HepG2 (cell line): ENCODE data around the gene ARHGAP15. TPM values are rescaled to one million over a fixed set of nuclear protein-coding genes. Genes with fewer than 3 reads are reported as not detected.

Source experiments
- ATAC-seq: fragments of 200-7000 bp; cut with Tn5 transposase; 3 replicates; pipeline ENCODE4 v1.9.1; 2020; ENCODE audit warnings: mild to moderate bottlenecking, moderate library complexity
- BruUV-seq: library from RNA; stranded (reverse); fragments of 400-500 nt; replicated peaks from 2 replicates; lab custom pipeline; 2021; lab: Mats Ljungman, UMichigan
- CTCF ChIA-PET: fragments of 300-600 bp; formaldehyde crosslinking; extraction: SDS; loops from one replicate; lab custom pipeline; 2021; ENCODE audit warnings: low total read pairs, inconsistent platforms, low intra/inter-chr PET ratio; lab: Yijun Ruan, JAX
- POLR2A ChIA-PET: fragments of 350-600 bp; sonication (Branson Sonifier 250); formaldehyde crosslinking; loops from one replicate; lab custom pipeline; 2020; ENCODE audit warnings: antibody characterized with exemption, inconsistent platforms; lab: Yijun Ruan, JAX
- DNase-seq: peaks from one replicate; pipeline ENCODE4 v3.0.0-alpha.2; 2015; ENCODE audit warnings: low spot score
- FAIRE-seq: peaks from 3 replicates; lab custom pipeline; 2011; peaks lifted over from hg19 to GRCh38; lab: Jason Lieb, UNC
- H2AFZ ChIP-seq: one replicate; pipeline ENCODE4 v1.6.1; 2011; ENCODE audit warnings: low read length, inconsistent platforms
- H3K27ac ChIP-seq: fragments of 300-600 bp; 3 replicates; pipeline ENCODE4 v1.8.0; 2011; ENCODE audit warnings: mixed run types, mild to moderate bottlenecking, mixed read lengths, low read length, inconsistent platforms; ENCODE audit not compliant: insufficient read depth; ENCODE audit errors: extremely low read length
- H3K27me3 ChIP-seq, 2 experiments: fragments of 200-600 bp in 1 of 2; 2 replicates in 1 of 2; 3 replicates in 1 of 2; pipeline versions ENCODE4 v1.6.0 to v1.8.0; 2011; ENCODE audit warnings: low read length in 2 of 2, mild to moderate bottlenecking in 2 of 2, moderate library complexity in 2 of 2, inconsistent platforms in 1 of 2; ENCODE audit not compliant: insufficient read depth in 2 of 2, control insufficient read depth in 1 of 2
- H3K36me3 ChIP-seq, 2 experiments: fragments of 200-600 bp in 1 of 2; replicated peaks in 1 of 2; 2 replicates in 1 of 2; 3 replicates in 1 of 2; pipeline versions ENCODE4 v1.5.1 to v1.8.0; 2011; ENCODE audit warnings: low read length in 2 of 2, inconsistent platforms in 1 of 2; ENCODE audit not compliant: insufficient read depth in 2 of 2, control insufficient read depth in 1 of 2
- H3K4me1 ChIP-seq: 2 replicates; pipeline ENCODE4 v1.5.1; 2012; ENCODE audit warnings: low read length, inconsistent platforms; ENCODE audit not compliant: insufficient read depth
- H3K4me2 ChIP-seq: 2 replicates; pipeline ENCODE4 v1.6.0; 2011; ENCODE audit warnings: low read depth, low read length, inconsistent platforms
- H3K4me3 ChIP-seq, 3 experiments: fragments of 200-600 bp in 1 of 3; sonication (generic), shearing (Covaris generic) in 1 of 3; replicated peaks in 1 of 3; 2 replicates each; pipeline ENCODE4 v1.5.1; 2011 to 2016; ENCODE audit warnings: low read length in 3 of 3, inconsistent platforms in 2 of 3, low read depth in 2 of 3, mild to moderate bottlenecking in 2 of 3, control low read depth in 1 of 3, mixed read lengths in 1 of 3; ENCODE audit not compliant: insufficient read depth in 1 of 3
- H3K79me2 ChIP-seq: one replicate; pipeline ENCODE4 v1.6.1; 2011; ENCODE audit warnings: low read length, inconsistent platforms; ENCODE audit not compliant: insufficient read depth
- H3K9ac ChIP-seq: 2 replicates; pipeline ENCODE4 v1.6.0; 2011; ENCODE audit warnings: mild to moderate bottlenecking, low read depth, low read length, inconsistent platforms; ENCODE audit not compliant: insufficient read depth
- H3K9me3 ChIP-seq: 2 replicates; pipeline ENCODE4 v1.5.1; 2012; ENCODE audit warnings: mild to moderate bottlenecking, low read length
- H4K20me1 ChIP-seq: 2 replicates; pipeline ENCODE4 v1.6.0; 2011; ENCODE audit warnings: inconsistent platforms, mild to moderate bottlenecking, low read length, moderate library complexity; ENCODE audit not compliant: insufficient read depth
- BCL6 ChIP-seq: IDR thresholded peaks from 2 replicates; pipeline ENCODE4 v1.6.1; 2016; ENCODE audit warnings: missing genetic modification reagents, missing compliant biosample characterization
- HHEX ChIP-seq: IDR thresholded peaks from 2 replicates; pipeline ENCODE4 v1.6.1; 2016; ENCODE audit warnings: control low read depth
- SMAD9 ChIP-seq: sonication (generic); formaldehyde crosslinking; IDR thresholded peaks from 2 replicates; pipeline ENCODE4 v1.5.1; 2020; ENCODE audit warnings: mild to moderate bottlenecking, missing genetic modification reagents
- SMC3 ChIP-seq: IDR thresholded peaks from 2 replicates; pipeline ENCODE4 v1.6.1; 2011; ENCODE audit warnings: low read length, improper control_type of control experiment
- ZEB1 ChIP-seq: IDR thresholded peaks from 2 replicates; pipeline ENCODE4 v1.6.1; 2012; ENCODE audit warnings: mild to moderate bottlenecking, low read depth, inconsistent platforms; ENCODE audit not compliant: insufficient replicate concordance
- ZFP1 ChIP-seq: IDR thresholded peaks from 2 replicates; pipeline ENCODE4 v1.6.1; 2016
- ZNF251 ChIP-seq: sonication (generic); formaldehyde crosslinking; IDR thresholded peaks from 2 replicates; pipeline ENCODE4 v1.9.0; 2021; ENCODE audit warnings: mild to moderate bottlenecking, missing genetic modification reagents
- ZNF260 ChIP-seq: sonication (generic); formaldehyde crosslinking; IDR thresholded peaks from 2 replicates; pipeline ENCODE4 v1.4.0; 2020; ENCODE audit warnings: missing genetic modification reagents, low read depth, mild to moderate bottlenecking, borderline replicate concordance
- ZNF292 ChIP-seq: sonication (generic); formaldehyde crosslinking; IDR thresholded peaks from 2 replicates; pipeline ENCODE4 v1.8.1; 2022; ENCODE audit warnings: mild to moderate bottlenecking, low read depth, missing genetic modification reagents, borderline replicate concordance
- ZNF639 ChIP-seq: conservative IDR thresholded peaks from 2 replicates; pipeline ENCODE4 v1.6.1; 2018; ENCODE audit warnings: missing genetic modification reagents
- ZNF691 ChIP-seq: sonication (generic); formaldehyde crosslinking; IDR thresholded peaks from 2 replicates; pipeline ENCODE4 v1.4.0; 2020; ENCODE audit warnings: missing genetic modification reagents, low read depth, mild to moderate bottlenecking, borderline replicate concordance
- WGBS: methylation state at CpG from one replicate; pipeline ENCODE4 v1.1.6; 2017; ENCODE audit warnings: low lambda C conversion rate; 5-methylcytosine and 5-hydroxymethylcytosine counted together
- in situ Hi-C: cut with HindIII; loops from 2 replicates; pipeline ENCODE4 v1.10.0; 2017; ENCODE audit warnings: low pct_unique_long_range_greater_than_20kb; ENCODE audit not compliant: extremely low pct_ligation_motif_present
- intact Hi-C: fragments of 100-400 bp; cut with micrococcal nuclease; formaldehyde crosslinking; loops from one replicate; pipeline ENCODE4 v1.10.0; 2022; ENCODE audit not compliant: unreplicated experiment
- polyA plus RNA-seq, 8 experiments: library from polyadenylated mRNA; depleted of rRNA in 3 of 8; stranded (reverse) in 7 of 8; unstranded in 1 of 8; fragments of >200 nt; fragmentation: Illumina TruSeq in 4 of 8; extraction: Trizol in 4 of 8; gene quantifications; 2 replicates each; pipeline versions ENCODE4 v1.2.1 to v1.2.3, GENCODE V29; 2011 to 2016; ENCODE audit warnings: low read depth in 4 of 8, missing spikeins in 1 of 8, mixed read lengths in 1 of 8; ENCODE audit not compliant: insufficient read depth in 1 of 8
- total RNA-seq, 5 experiments: library from RNA; depleted of rRNA; stranded (reverse); fragments of >200 nt; fragmentation: Illumina TruSeq; extraction: Trizol; gene quantifications; 2 replicates each; pipeline ENCODE4 v1.2.3, GENCODE V29; 2016; ENCODE audit warnings: low read depth in 1 of 5

Gene ARHGAP15
- total and polyA plus RNA-seq, 2 of the 13 experiments (the other 11 are each of a cell fraction or from before 2014, with no cell fraction given): 0.04 TPM; not detected in 1

- H3K4me1 ChIP-seq: no peaks in the 10 kb centered on the region
- ATAC-seq (no peak), DNase-seq (no peak)
- intact Hi-C loops: no loop called here
- no peak overlapping the region for H3K27ac ChIP-seq
- no peak overlapping the region for H3K4me3 ChIP-seq
- H2AFZ ChIP-seq: no peak overlapping the region
- in situ Hi-C loops: no loop called here
- BruUV-seq: no TSS peak
- POLR2A ChIA-PET: no interaction called here
- no peak overlapping the region for H3K9ac ChIP-seq
- TF ChIP-seq ZNF251 (CRISPR knock-in tag) (no peak), ZFP1 (CRISPR knock-in tag) (no peak), SMC3 (no peak), BCL6 (no peak), ZNF639 (CRISPR knock-in tag) (no peak), HHEX (CRISPR knock-in tag) (no peak), ZNF292 (CRISPR knock-in tag) (no peak)
- TF ChIP-seq, all 625 proteins: peak for 0
- Histone ChIP-seq H3K27me3 (no peaks in the 10 kb centered on the region), H3K9me3 (no peaks in the 10 kb centered on the region), H3K36me3 (no peaks in the 10 kb centered on the region), H3K4me2 (no peak overlapping the region), H3K79me2 (no peaks in the 10 kb centered on the region), H4K20me1 (no peaks in the 10 kb centered on the region)
- WGBS: 20% methylated on average over 7 of the region's 7 CpGs
- FAIRE-seq: no peak
- CTCF ChIA-PET: no interaction called here
These were observed 340.1 kb downstream of the ARHGAP15 start for GRCh38 chr2:143469323-143469722.

GRCh38 chr2:143471550-143471949, 342.3 kb downstream of the ARHGAP15 start:
- CTCF ChIA-PET: no interaction called here

More at GRCh38 chr2:143471550-143471949, 342.3 kb downstream of the ARHGAP15 start:
- TF ChIP-seq SMAD9 (CRISPR knock-in tag): no peak
- TF ChIP-seq ZEB1: no peak
- TF ChIP-seq ZNF691 (CRISPR knock-in tag): no peak
- TF ChIP-seq ZNF260 (CRISPR knock-in tag): no peak
- TF ChIP-seq, all 625 proteins: peak for 0
- Histone ChIP-seq H3K27me3 (no peaks in the 10 kb centered on the region), H3K9me3 (no peaks in the 10 kb centered on the region), H3K4me1 (no peaks in the 10 kb centered on the region), H4K20me1 (no peaks in the 10 kb centered on the region), H3K36me3 (no peaks in the 10 kb centered on the region), H3K4me3 (no peak overlapping the region), H3K27ac (no peak overlapping the region), H3K4me2 (no peak overlapping the region), H3K9ac (no peak overlapping the region), H2AFZ (no peak overlapping the region), H3K79me2 (no peaks in the 10 kb centered on the region)
- DNase-seq (no peak), ATAC-seq (no peak), FAIRE-seq (no peak)
- no TSS peak for BruUV-seq
- in situ Hi-C loops (no loop called here), intact Hi-C loops (no loop called here)
- POLR2A ChIA-PET: no interaction called here
- 48% methylated on average over 1 of the region's 1 CpG for WGBS
